HepG2 (cell line): ENCODE data around the gene KDELR3. TPM values are rescaled to one million over a fixed set of nuclear protein-coding genes. Genes with fewer than 3 reads are reported as not detected.

Experiments used
- ETS1 ChIP-seq: sonication (generic); formaldehyde crosslinking; IDR thresholded peaks from 2 replicates; pipeline ENCODE4 v1.4.0; 2020; ENCODE audit warnings: missing genetic modification reagents
- FOSL2 ChIP-seq: sonication (generic); formaldehyde crosslinking; IDR thresholded peaks from 2 replicates; pipeline ENCODE4 v1.4.0; 2020; ENCODE audit warnings: missing genetic modification reagents
- HIC2 ChIP-seq: sonication (generic); formaldehyde crosslinking; IDR thresholded peaks from 2 replicates; pipeline ENCODE4 v1.9.0; 2022; ENCODE audit warnings: low read depth, missing genetic modification reagents
- HNRNPLL ChIP-seq: fragments of 200-400 bp; formaldehyde crosslinking; IDR thresholded peaks from 2 replicates; pipeline ENCODE4 v1.6.1; 2017; ENCODE audit warnings: mild to moderate bottlenecking, low read depth, low read length; ENCODE audit not compliant: poor library complexity, severe bottlenecking
- KDM5B ChIP-seq: sonication (generic); formaldehyde crosslinking; IDR thresholded peaks from 2 replicates; pipeline ENCODE4 v1.4.0; 2020; ENCODE audit warnings: missing genetic modification reagents, mild to moderate bottlenecking, borderline replicate concordance
- MED1 ChIP-seq: sonication (generic); formaldehyde crosslinking; IDR thresholded peaks from 2 replicates; pipeline ENCODE4 v1.4.0; 2020; ENCODE audit warnings: missing genetic modification reagents
- MIER3 ChIP-seq: IDR thresholded peaks from 2 replicates; pipeline ENCODE4 v1.6.1; 2016; ENCODE audit warnings: missing compliant biosample characterization, borderline replicate concordance
- MXD1 ChIP-seq: sonication (generic); formaldehyde crosslinking; IDR thresholded peaks from 2 replicates; pipeline ENCODE4 v1.4.0; 2020; ENCODE audit warnings: mild to moderate bottlenecking, missing genetic modification reagents
- NFE2L1 ChIP-seq: sonication (generic); formaldehyde crosslinking; IDR thresholded peaks from 2 replicates; pipeline ENCODE4 v1.4.0; 2020; ENCODE audit warnings: missing genetic modification reagents, mild to moderate bottlenecking, borderline replicate concordance
- NR2F2 ChIP-seq: IDR thresholded peaks from 2 replicates; pipeline ENCODE4 v1.6.1; 2012; ENCODE audit warnings: low read depth, inconsistent platforms, borderline replicate concordance
- PCBP1 ChIP-seq: fragments of 200-400 bp; formaldehyde crosslinking; IDR thresholded peaks from 2 replicates; pipeline ENCODE4 v1.6.1; 2017; ENCODE audit warnings: mild to moderate bottlenecking, low read depth, low read length, borderline replicate concordance
- SP4 ChIP-seq: sonication (generic); formaldehyde crosslinking; IDR thresholded peaks from 2 replicates; pipeline ENCODE4 v1.8.1; 2023; ENCODE audit warnings: mild to moderate bottlenecking, missing genetic modification reagents
- STAG1 ChIP-seq: sonication (generic); formaldehyde crosslinking; IDR thresholded peaks from 2 replicates; pipeline ENCODE4 v1.4.0; 2020; ENCODE audit warnings: missing genetic modification reagents
- TEAD3 ChIP-seq: optimal IDR thresholded peaks from 2 replicates; pipeline ENCODE3; 2016; ENCODE audit warnings: borderline replicate concordance
- ZBTB14 ChIP-seq: sonication (generic); formaldehyde crosslinking; IDR thresholded peaks from 2 replicates; pipeline ENCODE4 v1.4.0; 2020; ENCODE audit warnings: missing genetic modification reagents
- ZNF333 ChIP-seq: sonication (generic); formaldehyde crosslinking; IDR thresholded peaks from 2 replicates; pipeline ENCODE4 v1.4.0; 2020; ENCODE audit warnings: mild to moderate bottlenecking, missing genetic modification reagents, borderline replicate concordance
- ZNF687 ChIP-seq: sonication (generic); formaldehyde crosslinking; IDR thresholded peaks from 2 replicates; pipeline ENCODE4 v1.5.1; 2020; ENCODE audit warnings: mild to moderate bottlenecking, missing genetic modification reagents, moderate library complexity
- ZNF883 ChIP-seq: sonication (generic); formaldehyde crosslinking; IDR thresholded peaks from 2 replicates; pipeline ENCODE4 v1.5.1; 2020; ENCODE audit warnings: mild to moderate bottlenecking, missing genetic modification reagents; ENCODE audit errors: not compliant biosample characterization
- polyA plus RNA-seq, 8 experiments: library from polyadenylated mRNA; depleted of rRNA in 3 of 8; stranded (reverse) in 7 of 8; unstranded in 1 of 8; fragments of >200 nt; fragmentation: Illumina TruSeq in 4 of 8; extraction: Trizol in 4 of 8; gene quantifications; 2 replicates each; pipeline versions ENCODE4 v1.2.1 to v1.2.3, GENCODE V29; 2011 to 2016; ENCODE audit warnings: low read depth in 4 of 8, missing spikeins in 1 of 8, mixed read lengths in 1 of 8; ENCODE audit not compliant: insufficient read depth in 1 of 8
- total RNA-seq, 5 experiments: library from RNA; depleted of rRNA; stranded (reverse); fragments of >200 nt; fragmentation: Illumina TruSeq; extraction: Trizol; gene quantifications; 2 replicates each; pipeline ENCODE4 v1.2.3, GENCODE V29; 2016; ENCODE audit warnings: low read depth in 1 of 5

KDELR3 gene
- total and polyA plus RNA-seq, 2 of the 13 experiments (the other 11 are each of a cell fraction or from before 2014, with no cell fraction given): 24.2 to 65.7 TPM

- TF ChIP-seq NR2F2: no peak
- no peak for TF ChIP-seq STAG1 (CRISPR knock-in tag)
- TF ChIP-seq PCBP1: 0 out of 2 replicates have a peak, but pooled peaks have one; percentile 20
- TF ChIP-seq ZBTB14 (CRISPR knock-in tag): no peak
- TF ChIP-seq NFE2L1 (CRISPR knock-in tag): no peak
- TF ChIP-seq SP4: peak; percentile 4; the same call in 1 of the 2 replicates
- peak; percentile 24; the same call in 1 of the 2 replicates for TF ChIP-seq FOSL2 (CRISPR knock-in tag)
- TF ChIP-seq ZNF687 (CRISPR knock-in tag): peak; percentile 64
- TF ChIP-seq ETS1 (CRISPR knock-in tag): no peak
- TF ChIP-seq TEAD3 (CRISPR knock-in tag): peak; percentile 30
- 0 out of 2 replicates have a peak, but pooled peaks have one; percentile 45 for TF ChIP-seq MXD1 (CRISPR knock-in tag)
- no peak for TF ChIP-seq MIER3 (CRISPR knock-in tag)
- peak; percentile 29 for TF ChIP-seq HNRNPLL
- no peak for TF ChIP-seq MED1 (CRISPR knock-in tag)
- TF ChIP-seq ZNF333 (CRISPR knock-in tag): no peak
- TF ChIP-seq HIC2 (CRISPR knock-in tag): peak; percentile 89; the same call in 1 of the 2 replicates
- TF ChIP-seq ZNF883: peak; percentile 32
- TF ChIP-seq KDM5B (CRISPR knock-in tag): 0 out of 2 replicates have a peak, but pooled peaks have one; percentile 51
These were observed 45.0 kb upstream of the KDELR3 start (continued) for GRCh38 chr22:38422611-38423511.
